ENCODE measurements around the gene ACTN2.

DNA sequence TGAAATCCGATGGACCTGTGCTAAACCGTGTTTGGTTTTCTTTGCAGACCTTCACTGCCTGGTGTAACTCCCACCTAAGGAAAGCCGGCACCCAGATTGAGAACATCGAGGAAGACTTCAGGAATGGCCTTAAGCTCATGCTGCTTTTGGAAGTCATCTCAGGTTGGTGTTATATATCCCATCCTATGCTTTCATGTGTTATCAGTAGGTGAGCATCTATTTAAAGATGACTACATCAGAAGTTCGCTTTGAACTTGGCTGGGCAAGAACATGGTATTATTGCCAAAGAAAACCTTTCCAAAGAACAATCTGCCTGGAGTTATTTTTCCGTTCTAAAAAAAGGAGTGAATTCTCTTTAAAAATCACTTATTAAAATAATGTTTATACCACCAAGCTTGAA is 31.5 kb downstream of the ACTN2 start:
- TF ChIP-seq, protein P1, sequence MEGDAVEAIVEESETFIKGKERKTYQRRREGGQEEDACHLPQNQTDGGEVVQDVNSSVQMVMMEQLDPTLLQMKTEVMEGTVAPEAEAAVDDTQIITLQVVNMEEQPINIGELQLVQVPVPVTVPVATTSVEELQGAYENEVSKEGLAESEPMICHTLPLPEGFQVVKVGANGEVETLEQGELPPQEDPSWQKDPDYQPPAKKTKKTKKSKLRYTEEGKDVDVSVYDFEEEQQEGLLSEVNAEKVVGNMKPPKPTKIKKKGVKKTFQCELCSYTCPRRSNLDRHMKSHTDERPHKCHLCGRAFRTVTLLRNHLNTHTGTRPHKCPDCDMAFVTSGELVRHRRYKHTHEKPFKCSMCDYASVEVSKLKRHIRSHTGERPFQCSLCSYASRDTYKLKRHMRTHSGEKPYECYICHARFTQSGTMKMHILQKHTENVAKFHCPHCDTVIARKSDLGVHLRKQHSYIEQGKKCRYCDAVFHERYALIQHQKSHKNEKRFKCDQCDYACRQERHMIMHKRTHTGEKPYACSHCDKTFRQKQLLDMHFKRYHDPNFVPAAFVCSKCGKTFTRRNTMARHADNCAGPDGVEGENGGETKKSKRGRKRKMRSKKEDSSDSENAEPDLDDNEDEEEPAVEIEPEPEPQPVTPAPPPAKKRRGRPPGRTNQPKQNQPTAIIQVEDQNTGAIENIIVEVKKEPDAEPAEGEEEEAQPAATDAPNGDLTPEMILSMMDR (conservative IDR thresholded peaks at IDR 0.05; ENCODE audit: low read depth, low read length), result no peak
- no peak for TF ChIP-seq EZH2phosphoT487 (IDR thresholded peaks at IDR 0.05; ENCODE audit: borderline replicate concordance, low read length)
- no peak for TF ChIP-seq EZH2 (IDR thresholded peaks at IDR 0.05; ENCODE audit: low read length, unreplicated experiment)

All from PC-3 (cell line).